Colonic mucosa (tissue), 4 donors: ENCODE data around the gene CEP131. TPM values are rescaled to one million over a fixed set of nuclear protein-coding genes. Genes with fewer than 3 reads are reported as not detected.

ENCODE experiments used
- DNase-seq: peaks from one replicate; pipeline ENCODE4 v3.0.0-alpha.2; 2020
- H3K27ac ChIP-seq: fragments of 200-600 bp; one replicate; pipeline ENCODE4 v1.8.0; 2021
- H3K27me3 ChIP-seq: fragments of 200-600 bp; one replicate; pipeline ENCODE4 v1.8.0; 2021
- H3K36me3 ChIP-seq: fragments of 200-600 bp; one replicate; pipeline ENCODE4 v1.8.0; 2021
- H3K4me1 ChIP-seq: fragments of 200-600 bp; one replicate; pipeline ENCODE4 v1.8.0; 2021; ENCODE audit warnings: mild to moderate bottlenecking
- H3K4me3 ChIP-seq: fragments of 200-600 bp; one replicate; pipeline ENCODE4 v1.8.0; 2021
- H3K9ac ChIP-seq, 2 donors: one replicate each; pipeline ENCODE4 v1.7.0; 2013; ENCODE audit warnings: control low read depth in 2 of 2, low read depth in 2 of 2, low read length in 2 of 2
- H3K9me3 ChIP-seq: fragments of 200-600 bp; one replicate; pipeline ENCODE4 v1.8.0; 2021
- CTCF ChIP-seq: fragments of 200-600 bp; IDR thresholded peaks from one replicate; pipeline ENCODE4 v1.8.0; 2022; ENCODE audit warnings: antibody characterized with exemption, mild to moderate bottlenecking
- intact Hi-C: fragments of 100-400 bp; cut with DNase I; formaldehyde crosslinking; loops from one replicate; pipeline ENCODE4 v1.14.1; 2022
- total RNA-seq, 2 donors: library from RNA; stranded (reverse); fragmentation: NEBNext Ultra II Directional in 1 of 2; extraction: Animal tissue kit (Norgen Biotek cat#: 25700) in 1 of 2; gene quantifications; one replicate each; pipeline ENCODE4 v1.2.1, GENCODE V29; 2021
- donor health status: healthy.
- donor health status: DM: no; HTN: no; CAD: no.
- donor health status: DM: no; HTN: no; CAD: no.

The CEP131 gene
- total RNA-seq, 2 donors from 2014 or later, result 4.3 to 15.0 TPM

DNA sequence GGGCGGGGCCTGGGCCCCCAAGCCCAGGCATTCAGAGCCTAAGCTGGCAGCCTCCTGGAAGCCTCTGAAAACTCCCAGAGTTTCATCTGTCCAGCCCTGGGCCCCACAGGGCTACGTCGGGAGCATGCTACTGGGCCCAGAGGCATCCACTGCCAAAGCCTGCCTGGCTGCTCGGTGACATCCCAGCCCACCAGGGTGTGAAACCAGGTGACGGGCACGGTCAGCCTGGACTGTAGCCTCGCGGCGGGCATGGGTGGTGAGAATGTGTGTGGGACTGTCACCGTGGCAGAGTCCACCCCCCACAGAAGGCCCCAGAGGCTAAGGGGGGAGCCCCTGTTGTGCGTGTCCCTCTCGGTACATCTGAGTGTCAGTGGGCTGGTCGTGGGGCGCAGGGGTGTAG, 31.1 kb downstream of the CEP131 start:
- no peak for DNase-seq
- H3K9ac ChIP-seq, result no peak overlapping the region
- TF ChIP-seq CTCF, result no peak
- no peaks in the 10 kb centered on the region for H3K36me3 ChIP-seq
- H3K4me3 ChIP-seq, result no peak overlapping the region
- intact Hi-C loops, result no loop called here
- H3K27ac ChIP-seq, result no peak overlapping the region
- H3K9me3 ChIP-seq, result no peaks in the 10 kb centered on the region
- no peaks in the 10 kb centered on the region for H3K4me1 ChIP-seq
- no peaks in the 10 kb centered on the region for H3K27me3 ChIP-seq

GRCh38 chr17:81191116-81191515, 31.6 kb downstream of the CEP131 start:
- Histone ChIP-seq H3K9me3 (no peaks in the 10 kb centered on the region), H3K4me3 (no peak overlapping the region), H3K9ac (no peak overlapping the region), H3K36me3 (no peaks in the 10 kb centered on the region), H3K4me1 (no peaks in the 10 kb centered on the region), H3K27me3 (no peaks in the 10 kb centered on the region), H3K27ac (no peak overlapping the region)
- intact Hi-C loops, result no loop called here
- no peak for TF ChIP-seq CTCF
- no peak for DNase-seq

DNA sequence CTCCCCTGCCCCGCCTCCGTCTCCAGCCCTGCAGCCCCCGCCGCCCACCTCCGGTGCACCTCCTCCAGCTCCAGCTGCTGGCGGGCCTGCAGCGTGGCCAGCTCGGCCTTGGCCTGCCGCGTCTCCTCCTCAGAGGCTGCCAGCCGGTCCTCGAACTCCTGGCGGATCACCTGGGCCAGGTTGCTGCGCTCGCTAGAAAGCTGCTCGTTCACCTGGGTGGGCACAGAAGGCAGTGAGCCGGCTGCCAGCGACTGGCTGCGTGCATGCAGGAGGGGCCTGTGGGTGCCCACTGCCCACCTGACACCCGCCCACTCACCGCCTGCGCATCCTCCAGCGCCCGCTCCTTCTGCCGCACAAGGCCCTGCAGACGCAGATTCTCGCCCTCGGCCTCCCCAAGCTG, 32.2 kb downstream of the CEP131 start:
- intact Hi-C loops, result no loop called here
- Histone ChIP-seq H3K4me1 (no peaks in the 10 kb centered on the region), H3K27ac (no peak overlapping the region), H3K4me3 (no peak overlapping the region), H3K36me3 (no peaks in the 10 kb centered on the region), H3K9ac (no peak overlapping the region), H3K9me3 (no peaks in the 10 kb centered on the region), H3K27me3 (no peaks in the 10 kb centered on the region)
- no peak for DNase-seq
- no peak for TF ChIP-seq CTCF

DNA sequence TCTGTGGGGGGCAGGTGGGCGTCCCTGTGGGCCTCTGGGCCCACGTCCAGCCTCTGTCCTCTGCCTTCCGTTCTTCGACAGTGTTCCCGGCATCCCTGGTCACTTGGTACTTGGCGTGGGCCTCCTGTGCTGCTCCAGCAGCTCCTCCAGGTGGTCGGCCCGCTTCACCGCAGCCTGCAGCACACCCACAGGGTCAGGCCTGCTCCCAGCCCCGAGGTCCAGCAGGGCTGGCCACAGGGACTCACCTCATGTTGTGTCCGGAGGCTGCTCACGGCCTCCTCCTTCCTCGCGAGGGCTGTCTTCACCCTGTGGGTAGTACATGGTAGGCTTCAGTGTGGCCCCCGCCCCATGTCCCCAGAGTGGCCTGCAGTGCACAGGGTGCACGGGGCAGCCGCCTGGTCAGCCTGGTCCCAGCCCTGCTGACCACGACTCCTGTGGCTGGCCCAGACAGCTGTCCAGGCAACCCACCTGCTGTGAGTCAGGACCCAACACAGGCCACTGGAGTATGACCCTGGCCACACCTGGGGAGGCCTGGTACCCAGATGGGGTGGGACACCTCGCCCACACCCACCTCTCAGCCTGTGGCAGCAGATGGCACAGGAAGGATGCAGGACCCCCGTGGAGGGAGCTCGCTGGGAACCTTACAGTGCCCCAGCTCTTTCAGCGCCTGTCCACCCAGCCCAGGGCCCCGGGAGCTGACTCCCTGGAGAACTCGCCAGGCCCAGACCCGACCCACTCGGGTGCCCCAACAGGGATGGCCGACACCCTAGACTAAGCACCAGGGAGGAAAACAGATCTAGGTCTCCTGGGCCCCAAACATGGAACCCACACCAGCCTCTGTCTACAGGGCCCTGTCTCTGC, 32.9 kb downstream of the CEP131 start:
- no peak for TF ChIP-seq CTCF
- Histone ChIP-seq H3K27ac (no peak overlapping the region), H3K27me3 (no peaks in the 10 kb centered on the region), H3K9ac (no peak overlapping the region), H3K9me3 (no peaks in the 10 kb centered on the region), H3K4me1 (no peaks in the 10 kb centered on the region), H3K36me3 (no peaks in the 10 kb centered on the region), H3K4me3 (no peak overlapping the region)
- intact Hi-C loops, result no loop called here
- DNase-seq, result no peak

DNA sequence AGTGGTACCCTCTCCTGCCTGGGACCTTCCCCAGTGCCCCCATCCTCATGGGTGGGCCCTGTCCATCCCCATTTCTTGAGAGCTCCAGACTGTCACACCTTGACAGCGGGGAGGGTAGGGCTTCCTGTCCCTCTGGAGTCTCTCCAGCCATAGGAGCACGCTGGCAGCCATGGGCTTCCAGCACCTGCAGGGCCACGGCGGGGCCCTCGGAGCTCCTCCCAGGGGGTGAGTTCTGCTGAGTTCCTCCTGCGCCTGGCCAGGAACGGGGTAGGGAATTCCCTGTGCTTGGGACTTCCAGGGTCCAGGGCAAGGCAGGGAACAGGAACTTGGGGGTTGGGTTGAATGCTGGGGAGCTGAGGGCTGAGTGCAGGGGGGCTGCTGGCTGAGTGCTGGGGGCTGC, 33.7 kb downstream of the CEP131 start:
- Histone ChIP-seq H3K27ac (no peak overlapping the region), H3K9me3 (no peaks in the 10 kb centered on the region), H3K9ac (no peak overlapping the region), H3K4me1 (no peaks in the 10 kb centered on the region), H3K4me3 (no peak overlapping the region), H3K36me3 (no peaks in the 10 kb centered on the region), H3K27me3 (no peaks in the 10 kb centered on the region)
- intact Hi-C loops, result no loop called here
- no peak for DNase-seq
- no peak for TF ChIP-seq CTCF
